IMR-90 (cell line): Measurements from ENCODE around the gene DNTT. TPM values are rescaled to one million over a fixed set of nuclear protein-coding genes. Genes with fewer than 3 reads are reported as not detected.

Experiments
- ATAC-seq: fragments of 200-7000 bp; cut with Tn5 transposase; 2 replicates; pipeline ENCODE4 v1.9.1; 2020; ENCODE audit warnings: low read depth, mild to moderate bottlenecking, moderate library complexity
- BruUV-seq: library from RNA; stranded (reverse); fragments of 400-500 nt; replicated peaks from 2 replicates; lab custom pipeline; 2021; lab: Mats Ljungman, UMichigan
- CTCF ChIA-PET: fragments of 300-600 bp; formaldehyde crosslinking; extraction: SDS; loops from one replicate; lab custom pipeline; 2021; ENCODE audit warnings: antibody characterized with exemption; lab: Yijun Ruan, JAX
- POLR2A ChIA-PET: fragments of 300-600 bp; sonication (Branson Sonifier 250); formaldehyde crosslinking; loops from one replicate; lab custom pipeline; 2022; ENCODE audit warnings: antibody characterized with exemption; ENCODE audit not compliant: unreplicated experiment; lab: Charles Lee
- DNase-seq: peaks from one replicate; pipeline ENCODE4 v3.0.0; 2013
- H2AFZ ChIP-seq: replicated peaks from 2 replicates; pipeline ENCODE3; 2013; ENCODE audit warnings: low read length, mild to moderate bottlenecking; ENCODE audit not compliant: poor library complexity
- H2AK5ac ChIP-seq: 2 replicates; pipeline ENCODE4 v1.6.1; 2013; ENCODE audit warnings: low read depth, low read length, inconsistent platforms
- H2AK9ac ChIP-seq: replicated peaks from 2 replicates; pipeline ENCODE3; 2013; ENCODE audit warnings: mild to moderate bottlenecking, low read depth, low read length, moderate library complexity; ENCODE audit not compliant: poor library complexity
- H2BK120ac ChIP-seq: 2 replicates; pipeline ENCODE4 v1.6.1; 2013; ENCODE audit warnings: low read depth, low read length, inconsistent platforms
- H2BK15ac ChIP-seq: 3 replicates; pipeline ENCODE4 v1.6.1; 2013; ENCODE audit warnings: low read depth, low read length, inconsistent platforms
- H2BK20ac ChIP-seq: 2 replicates; pipeline ENCODE4 v1.6.1; 2013; ENCODE audit warnings: low read depth, mild to moderate bottlenecking, inconsistent platforms, low read length, moderate library complexity
- H2BK5ac ChIP-seq: 2 replicates; pipeline ENCODE4 v1.6.1; 2013; ENCODE audit warnings: mild to moderate bottlenecking, low read depth, low read length, inconsistent platforms; ENCODE audit not compliant: poor library complexity, severe bottlenecking
- H3K14ac ChIP-seq: replicated peaks from 2 replicates; pipeline ENCODE4 v1.6.1; 2013; ENCODE audit warnings: low read depth, low read length, inconsistent platforms
- H3K18ac ChIP-seq: 2 replicates; pipeline ENCODE4 v1.6.1; 2013; ENCODE audit warnings: low read depth, low read length, control low read depth
- H3K23ac ChIP-seq: 2 replicates; pipeline ENCODE4 v1.6.1; 2013; ENCODE audit warnings: low read depth, low read length, inconsistent platforms
- H3K27ac ChIP-seq: 2 replicates; pipeline ENCODE4 v1.5.1; 2013; ENCODE audit warnings: mild to moderate bottlenecking, control low read depth, low read length; ENCODE audit not compliant: insufficient read depth
- H3K27me3 ChIP-seq: 2 replicates; pipeline ENCODE4 v1.6.1; 2013; ENCODE audit warnings: low read length; ENCODE audit not compliant: control insufficient read depth, insufficient read depth
- H3K36me3 ChIP-seq: 2 replicates; pipeline ENCODE4 v1.6.1; 2013; ENCODE audit warnings: low read length, mixed read lengths; ENCODE audit not compliant: control insufficient read depth, insufficient read depth
- H3K4ac ChIP-seq: 2 replicates; pipeline ENCODE4 v1.6.1; 2013; ENCODE audit warnings: low read depth, low read length, inconsistent platforms
- H3K4me1 ChIP-seq: 2 replicates; pipeline ENCODE4 v1.6.1; 2013; ENCODE audit warnings: low read length, mixed read lengths; ENCODE audit not compliant: control insufficient read depth, insufficient read depth
- H3K4me2 ChIP-seq: 2 replicates; pipeline ENCODE4 v1.6.1; 2013; ENCODE audit warnings: low read depth, mild to moderate bottlenecking, control low read depth, low read length, moderate library complexity
- H3K4me3 ChIP-seq: 2 replicates; pipeline ENCODE4 v1.5.1; 2013; ENCODE audit warnings: low read depth, mild to moderate bottlenecking, control low read depth, low read length, moderate library complexity; ENCODE audit not compliant: insufficient read depth
- H3K56ac ChIP-seq: 2 replicates; pipeline ENCODE4 v1.6.1; 2013; ENCODE audit warnings: low read length, inconsistent platforms; ENCODE audit not compliant: insufficient read depth; ENCODE audit errors: extremely low read depth
- H3K79me1 ChIP-seq, 2 experiments: 2 replicates each; pipeline ENCODE4 v1.6.1; 2013; ENCODE audit warnings: low read length in 2 of 2, inconsistent platforms in 1 of 2, low read depth in 1 of 2
- H3K9ac ChIP-seq: 2 replicates; pipeline ENCODE4 v1.6.1; 2013; ENCODE audit warnings: low read depth, low read length, control low read depth
- H3K9me1 ChIP-seq: 2 replicates; pipeline ENCODE4 v1.6.1; 2013; ENCODE audit warnings: low read length, inconsistent platforms; ENCODE audit not compliant: insufficient read depth
- H3K9me3 ChIP-seq: 2 replicates; pipeline ENCODE4 v1.6.1; 2013; ENCODE audit warnings: low read length; ENCODE audit not compliant: control insufficient read depth, insufficient read depth
- H4K20me1 ChIP-seq: 2 replicates; pipeline ENCODE4 v1.6.1; 2013; ENCODE audit warnings: low read length, inconsistent platforms; ENCODE audit not compliant: insufficient read depth
- H4K5ac ChIP-seq: 2 replicates; pipeline ENCODE4 v1.6.1; 2013; ENCODE audit warnings: mild to moderate bottlenecking, low read depth, low read length, control low read depth
- H4K8ac ChIP-seq, 2 experiments: 2 replicates each; pipeline ENCODE4 v1.6.1; 2013; ENCODE audit warnings: low read depth in 2 of 2, low read length in 2 of 2, control low read depth in 1 of 2, inconsistent platforms in 1 of 2
- H4K91ac ChIP-seq: 2 replicates; pipeline ENCODE4 v1.6.1; 2013; ENCODE audit warnings: low read depth, low read length, inconsistent platforms; ENCODE audit not compliant: insufficient read depth
- CEBPB ChIP-seq: IDR thresholded peaks from 2 replicates; pipeline ENCODE4 v1.6.1; 2012; ENCODE audit warnings: low read depth, low read length, improper control_type of control experiment
- ELK1 ChIP-seq: fragments of 150-350 bp; IDR thresholded peaks from 2 replicates; pipeline ENCODE4 v1.6.1; 2016; ENCODE audit warnings: low read depth, mild to moderate bottlenecking, low read length, moderate library complexity, borderline replicate concordance
- FOS ChIP-seq: fragments of 150-350 bp; IDR thresholded peaks from 2 replicates; pipeline ENCODE4 v1.6.1; 2016; ENCODE audit warnings: low read depth, low read length
- MAFK ChIP-seq: IDR thresholded peaks from 2 replicates; pipeline ENCODE4 v1.6.1; 2012; ENCODE audit warnings: low read depth, low read length, improper control_type of control experiment
- MAZ ChIP-seq: IDR thresholded peaks from 2 replicates; pipeline ENCODE4 v1.6.1; 2012; ENCODE audit warnings: low read depth, mild to moderate bottlenecking, low read length, improper control_type of control experiment, moderate library complexity, borderline replicate concordance
- MXI1 ChIP-seq: IDR thresholded peaks from 2 replicates; pipeline ENCODE4 v1.6.1; 2012; ENCODE audit warnings: low read depth, mild to moderate bottlenecking, low read length, moderate library complexity, borderline replicate concordance
- POLR2A ChIP-seq: IDR thresholded peaks from 2 replicates; pipeline ENCODE4 v1.6.1; 2012; ENCODE audit warnings: mild to moderate bottlenecking, low read depth, low read length
- RAD21 ChIP-seq: IDR thresholded peaks from 2 replicates; pipeline ENCODE4 v1.6.1; 2012; ENCODE audit warnings: low read length, improper control_type of control experiment
- RCOR1 ChIP-seq: IDR thresholded peaks from 2 replicates; pipeline ENCODE4 v1.6.1; 2012; ENCODE audit warnings: mild to moderate bottlenecking, low read length, improper control_type of control experiment; ENCODE audit not compliant: insufficient replicate concordance
- SMC3 ChIP-seq: fragments of 150-350 bp; IDR thresholded peaks from 2 replicates; pipeline ENCODE4 v1.6.1; 2016; ENCODE audit warnings: low read depth, mild to moderate bottlenecking, antibody characterized with exemption, low read length, moderate library complexity
- USF2 ChIP-seq: fragments of 150-350 bp; IDR thresholded peaks from 2 replicates; pipeline ENCODE4 v1.6.1; 2017; ENCODE audit warnings: mild to moderate bottlenecking, antibody characterized with exemption, low read length, low read depth
- WGBS, 2 experiments: methylation state at CpG; one replicate each; pipeline versions ENCODE4 v1.1.5 to v1.1.7; 2013; ENCODE audit warnings: missing lambda C conversion rate in 2 of 2; ENCODE audit not compliant: insufficient read length in 1 of 2; ENCODE audit errors: extremely low coverage in 2 of 2; 5-methylcytosine and 5-hydroxymethylcytosine counted together
- dilution Hi-C: fragments of 300-500 bp; cut with HindIII; formaldehyde crosslinking; loops from one replicate; pipeline ENCODE4 v1.14.3; 2018; ENCODE audit warnings: low sequenced_read_pairs; ENCODE audit not compliant: unreplicated experiment
- in situ Hi-C: fragments of 300-500 bp; cut with MboI; formaldehyde crosslinking; loops from 3 replicates; pipeline ENCODE4 v1.14.3; 2019; ENCODE audit warnings: low sequenced_read_pairs, inconsistent platforms, mixed read lengths
- intact Hi-C: fragments of 100-400 bp; cut with micrococcal nuclease; formaldehyde crosslinking; loops from 2 replicates; pipeline ENCODE4 v1.10.0; 2022
- polyA plus RNA-seq, 3 experiments: library from polyadenylated mRNA; depleted of rRNA; stranded (reverse); fragments of >200 nt; gene quantifications; 2 replicates each; pipeline ENCODE4 v1.2.3, GENCODE V29; 2012; ENCODE audit warnings: low replicate concordance in 1 of 3
- total RNA-seq: library from RNA; depleted of rRNA; stranded (reverse); fragments of >200 nt; gene quantifications from 2 replicates; pipeline ENCODE4 v1.2.3, GENCODE V29; 2012

Gene DNTT
- total and polyA plus RNA-seq, 2 of the 4 experiments (the other 2 are of a cell fraction): not detected

GRCh38 chr10:96374985-96375830, 71.0 kb downstream of the DNTT start (continued):
- TF ChIP-seq MAZ (peak; percentile 45; the same call in 1 of the 2 replicates), SMC3 (peak; percentile 78)

- Histone ChIP-seq H3K4ac (no peak overlapping the region), H3K23ac (no peak overlapping the region), H2BK20ac (no peak overlapping the region), H2AK9ac (no peak overlapping the region), H3K9ac (no peak overlapping the region), H3K27ac (no peak overlapping the region), H3K14ac (no peak overlapping the region), H2BK5ac (no peak overlapping the region), H4K20me1 (no peaks in the 10 kb centered on the region), H3K4me3 (no peak overlapping the region), H3K9me3 (no peaks in the 10 kb centered on the region), H3K36me3 (no peaks in the 10 kb centered on the region), H4K5ac (no peak overlapping the region), H3K56ac (no peak overlapping the region), H3K79me1 (no peaks in the 10 kb centered on the region), H2AK5ac (no peak overlapping the region), H2BK120ac (no peak overlapping the region), H3K4me2 (no peak overlapping the region), H2AFZ (no peak overlapping the region), H3K9me1 (peaks cover 3% of the 10 kb centered on the region; the same call in 1 of the 2 replicates), H4K91ac (no peak overlapping the region), H4K8ac (no peak overlapping the region), H3K4me1 (no peaks in the 10 kb centered on the region), H3K18ac (no peak overlapping the region), H2BK15ac (no peak overlapping the region), H3K27me3 (peaks cover 14% of the 10 kb centered on the region)
- ChIA-PET CTCF (interaction anchor here (0.9 kb wide), 1 partner anchor 10 kb away, joined by 3 read pairs; no protein-coding TSS in a partner anchor), POLR2A (no interaction called here)
- DNase-seq (no peak), ATAC-seq (no peak)
- intact Hi-C loops (loop anchor here (5.0 to 10.0 kb wide), 3 partner anchors 456 to 836 kb away; partner anchors contain the start of gene LCOR), in situ Hi-C loops (no loop called here), dilution Hi-C loops (no loop called here)
- BruUV-seq: no TSS peak
- WGBS, 2 experiments: no CpG with 5 or more reads among the region's 7 CpGs
- TF ChIP-seq MAFK (no peak), MXI1 (no peak), RCOR1 (no peak), CEBPB (no peak), RAD21 (no peak), USF2 (no peak), POLR2A (no peak), SMC3 (no peak), ELK1 (no peak), MAZ (no peak), FOS (no peak)
These were observed 72.2 kb downstream of the DNTT start for GRCh38 chr10:96376483-96376882.
